ENCODE data around the gene CLIC3.

CLIC3 gene

GRCh38 chr9:136962163-136962562 is 34.2 kb downstream of the CLIC3 start:
- DNase-seq = no peak

DNA sequence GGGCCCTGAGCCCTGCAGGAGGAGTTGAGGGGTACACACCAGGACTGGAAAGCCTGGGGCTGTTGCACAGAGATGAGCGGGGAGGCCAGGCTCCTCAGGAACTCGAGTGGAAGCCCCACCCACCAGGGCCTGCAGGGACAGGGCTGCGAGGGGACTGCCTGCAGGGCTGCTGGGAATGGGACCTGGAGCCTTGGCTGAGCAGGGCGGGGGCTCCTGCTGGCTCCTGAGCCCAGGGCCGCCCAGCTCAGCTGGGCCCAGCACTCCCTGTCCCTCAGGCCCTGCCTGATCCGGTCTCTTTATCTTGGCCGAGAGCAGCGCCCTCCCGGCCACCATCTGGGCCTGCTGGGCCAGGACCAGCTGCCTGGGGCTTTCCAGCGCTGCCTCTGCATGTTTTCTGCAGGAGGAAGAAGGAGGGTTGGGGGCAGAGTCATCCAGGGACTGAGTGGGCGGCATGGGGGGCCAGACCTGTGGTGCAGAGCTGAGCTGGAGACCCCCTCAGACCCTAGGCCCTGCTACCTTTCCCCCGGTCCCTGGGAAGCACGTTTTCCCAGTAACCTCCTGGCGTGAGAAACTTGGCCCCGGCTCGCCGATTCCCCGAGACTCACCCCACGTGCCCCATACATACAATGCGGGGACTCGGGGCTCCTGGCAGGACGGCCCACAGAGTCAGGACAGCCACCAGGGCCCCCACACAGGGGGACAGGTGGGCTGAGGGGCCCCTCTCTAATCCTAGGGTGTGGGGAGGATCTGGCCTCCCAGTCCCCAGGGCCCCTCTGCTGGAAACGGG is 34.9 kb downstream of the CLIC3 start:
- DNase-seq = no peak

DNA sequence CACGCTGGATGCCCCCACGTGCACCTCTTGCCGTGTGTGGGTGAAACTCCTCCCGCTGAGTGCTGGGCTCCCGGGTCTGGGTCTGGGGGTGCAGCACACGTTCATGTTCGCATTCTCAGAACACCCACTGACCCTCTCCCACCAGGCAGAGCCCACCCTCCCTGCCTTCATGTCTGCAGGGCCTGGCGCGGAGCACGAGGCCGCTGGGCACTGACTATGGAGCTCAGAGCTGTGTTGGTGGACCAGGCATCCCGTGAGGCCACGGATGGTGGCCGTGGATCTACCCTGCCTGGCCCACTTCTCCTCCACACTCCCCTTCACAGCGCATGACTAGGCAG is 35.5 kb downstream of the CLIC3 start:
- no peak for DNase-seq

DNA sequence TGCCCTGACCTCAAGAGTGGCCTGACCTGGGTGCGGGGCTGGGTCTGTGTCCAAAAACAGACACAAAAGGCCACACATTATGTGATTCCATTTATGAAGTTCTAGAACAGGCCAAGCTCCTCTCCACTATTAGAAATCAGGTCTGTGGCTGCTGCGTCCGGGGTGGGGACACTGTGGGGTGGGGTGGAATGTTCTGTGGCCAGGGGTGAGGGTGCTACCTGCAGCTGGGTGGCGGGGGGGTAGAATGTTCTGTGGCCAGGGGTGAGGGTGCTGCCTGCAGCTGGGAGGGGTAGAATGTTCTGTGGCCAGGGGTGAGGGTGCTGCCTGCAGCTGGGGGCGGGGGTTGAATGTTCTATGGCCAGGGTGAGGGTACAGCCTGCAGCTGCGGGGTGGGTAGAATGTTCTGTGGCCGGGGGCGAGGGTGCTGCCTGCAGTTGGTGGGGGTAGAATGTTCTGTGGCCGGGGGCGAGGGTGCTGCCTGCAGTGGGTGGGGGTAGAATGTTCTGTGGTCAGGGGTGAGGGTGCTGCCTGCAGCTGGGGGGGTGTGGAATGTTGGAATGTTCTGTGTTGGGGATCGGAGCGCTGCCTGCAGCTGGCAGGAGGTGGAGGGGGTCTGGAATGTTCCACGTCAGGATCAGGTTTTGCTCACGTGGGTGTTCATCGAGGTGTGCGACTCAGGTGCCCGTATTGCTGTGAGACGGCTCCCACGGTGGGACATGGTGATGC is 36.0 kb downstream of the CLIC3 start:
- no peak for DNase-seq

DNA sequence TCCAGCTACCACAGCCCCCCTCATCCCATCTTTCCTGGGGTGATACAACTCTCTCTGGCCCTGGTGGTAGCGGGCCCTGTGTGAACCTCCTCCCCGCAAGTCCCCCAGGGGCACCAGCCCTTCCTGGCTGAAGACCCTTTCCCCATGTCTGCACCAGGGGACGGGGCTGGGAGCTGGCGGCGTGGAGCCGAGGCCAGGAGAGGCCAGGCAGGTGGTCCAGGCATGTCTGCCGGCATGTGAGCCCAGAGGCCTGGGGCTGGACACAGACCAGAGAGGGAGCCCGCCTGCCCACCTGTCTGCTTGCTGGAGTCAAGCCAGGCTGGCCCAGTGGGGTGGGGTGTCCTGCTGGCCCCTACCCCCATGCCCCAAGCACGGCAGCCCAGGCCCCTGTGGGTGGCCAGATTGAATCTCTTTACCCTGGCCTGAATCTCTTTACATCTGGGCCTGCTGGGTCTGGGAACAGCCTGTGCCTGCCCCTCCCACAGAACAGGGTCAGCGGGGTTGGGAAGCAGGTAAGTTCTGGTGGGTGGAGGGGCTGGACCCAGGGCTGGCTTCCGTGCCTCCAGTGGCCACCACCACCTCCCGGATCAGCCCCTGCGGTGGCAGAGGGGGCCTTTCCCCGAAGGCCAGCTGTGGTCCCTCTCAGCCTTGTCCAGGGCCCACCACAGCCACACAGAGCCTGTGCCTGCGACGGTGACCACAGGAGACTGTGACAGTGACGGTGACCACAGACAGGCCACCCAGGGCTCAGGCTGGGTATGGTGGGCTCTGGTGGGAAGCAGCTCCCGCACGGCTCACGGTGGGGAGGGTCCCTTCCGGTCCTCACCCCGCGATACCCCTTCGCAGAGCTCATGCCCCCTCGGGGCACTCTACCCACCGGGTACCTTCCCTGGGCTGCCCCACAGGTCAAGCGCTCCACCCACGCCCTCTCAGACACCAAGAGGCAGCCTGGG is 37.2 kb downstream of the CLIC3 start:
- DNase-seq = no peak

DNA sequence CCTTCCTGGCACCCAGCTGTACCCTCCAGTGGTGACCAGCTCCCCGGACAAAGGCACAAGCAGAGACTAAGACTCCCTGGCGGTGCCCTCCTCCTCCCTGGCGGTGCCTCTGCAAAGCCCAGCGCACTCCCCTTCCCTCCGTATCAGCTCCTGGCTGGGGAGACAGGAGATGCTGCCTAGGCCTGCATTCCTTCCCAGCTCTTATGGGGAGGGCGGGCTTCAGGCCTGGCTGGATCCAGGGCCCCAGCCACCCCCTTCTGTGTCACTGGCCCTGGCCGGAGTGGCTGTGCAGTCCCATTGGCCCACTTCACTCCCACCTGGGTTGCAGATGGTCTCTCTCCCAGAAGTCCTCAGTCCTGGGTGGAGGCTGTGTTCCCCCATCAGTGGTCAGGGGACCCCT is 37.9 kb downstream of the CLIC3 start:
- no peak for DNase-seq

DNA sequence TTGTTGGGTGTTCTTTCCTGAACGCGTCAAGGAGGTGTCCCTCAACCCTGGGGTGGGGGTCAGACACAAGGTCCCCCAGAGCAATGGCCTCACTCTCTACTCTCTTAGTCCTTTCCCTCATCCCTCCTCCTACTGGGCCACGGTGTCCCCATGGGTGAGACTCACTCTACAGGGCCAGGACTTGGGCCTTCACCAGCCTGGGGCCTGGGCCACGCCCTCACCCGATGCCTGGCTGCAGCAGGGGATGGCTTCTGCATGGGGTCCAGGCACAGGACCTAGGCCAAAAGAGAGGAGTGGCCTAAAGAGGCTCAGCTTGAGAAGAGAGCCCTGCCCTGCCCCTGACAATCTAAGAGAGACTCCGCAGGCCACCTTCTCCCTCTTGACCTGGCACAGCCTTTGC is 38.5 kb downstream of the CLIC3 start:
- no peak for DNase-seq

DNA sequence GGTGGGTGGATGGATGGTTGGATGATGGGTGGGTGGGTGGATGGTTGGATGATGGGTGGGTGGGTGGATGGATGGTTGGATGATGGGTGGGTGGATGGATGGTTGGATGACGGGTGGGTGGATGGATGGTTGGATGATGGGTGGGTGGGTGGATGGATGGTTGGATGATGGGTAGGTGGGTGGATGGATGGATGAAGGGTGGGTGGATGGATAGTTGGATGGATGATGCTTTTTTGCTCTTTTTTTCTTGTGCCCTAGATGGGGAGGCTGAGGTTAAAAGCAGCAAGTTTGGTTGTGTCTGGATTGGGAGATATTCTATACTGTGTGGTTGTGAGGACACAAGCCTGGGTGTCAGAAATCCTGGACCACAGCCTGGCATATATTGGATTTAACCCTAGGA is 38.9 kb downstream of the CLIC3 start:
- DNase-seq = no peak

DNA sequence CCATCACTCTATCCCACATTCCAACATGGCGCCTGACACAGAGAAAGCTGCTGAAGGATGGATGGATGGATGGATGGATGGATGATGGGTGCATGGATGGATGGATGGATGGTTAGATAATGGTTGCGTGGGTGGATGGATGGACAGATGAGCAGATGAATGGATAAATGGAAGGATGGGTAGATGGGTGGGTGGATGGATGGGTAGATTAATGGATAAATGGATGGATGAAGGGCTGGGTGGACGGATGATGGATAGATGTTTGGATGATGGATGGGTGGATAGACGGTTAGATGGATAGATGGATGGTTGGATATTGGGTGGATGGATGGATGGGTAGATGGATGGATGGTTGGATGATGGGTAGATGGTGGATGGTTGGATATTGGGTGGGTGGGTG is 39.8 kb downstream of the CLIC3 start:
- no peak for DNase-seq

- DNase-seq = no peak
Observed at GRCh38 chr9:136955943-136956335, 40.4 kb downstream of the CLIC3 start.

DNA sequence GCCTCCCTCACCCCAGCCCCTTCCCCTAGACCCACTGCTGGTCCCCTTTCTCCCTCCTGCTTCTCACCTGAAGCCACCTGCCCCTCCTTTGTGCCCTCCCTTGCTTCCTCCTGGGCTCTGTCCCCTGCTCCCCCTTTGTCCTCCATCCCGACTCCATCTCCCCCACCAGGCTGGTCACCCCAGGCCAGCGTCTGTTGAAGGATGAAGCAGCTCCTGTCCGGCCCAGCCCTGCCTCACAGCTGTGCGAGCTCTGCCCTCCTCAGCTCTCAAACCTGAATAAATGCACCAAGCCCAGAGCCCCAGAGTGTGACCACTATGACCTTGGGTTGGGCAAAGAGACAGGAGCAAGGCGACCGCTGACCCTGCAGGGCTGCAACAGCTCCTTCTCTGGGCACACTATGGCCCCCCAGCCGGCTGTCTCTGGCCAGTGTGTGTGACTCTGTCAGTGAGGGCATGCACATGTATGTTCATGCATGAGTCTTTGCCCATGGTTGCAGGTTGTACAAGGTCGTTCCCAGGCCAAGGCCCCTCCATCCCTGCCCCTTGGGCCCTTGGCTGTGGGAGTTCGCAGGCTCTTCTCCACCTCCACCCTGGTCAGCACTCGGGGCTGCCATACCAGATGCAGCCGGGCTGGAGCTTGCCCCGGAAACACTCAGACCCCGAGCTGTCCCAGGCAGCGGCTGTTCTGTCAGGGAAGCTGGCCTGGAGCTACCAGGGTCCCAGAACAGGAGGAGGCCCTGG is 41.0 kb downstream of the CLIC3 start:
- no peak for DNase-seq

DNA sequence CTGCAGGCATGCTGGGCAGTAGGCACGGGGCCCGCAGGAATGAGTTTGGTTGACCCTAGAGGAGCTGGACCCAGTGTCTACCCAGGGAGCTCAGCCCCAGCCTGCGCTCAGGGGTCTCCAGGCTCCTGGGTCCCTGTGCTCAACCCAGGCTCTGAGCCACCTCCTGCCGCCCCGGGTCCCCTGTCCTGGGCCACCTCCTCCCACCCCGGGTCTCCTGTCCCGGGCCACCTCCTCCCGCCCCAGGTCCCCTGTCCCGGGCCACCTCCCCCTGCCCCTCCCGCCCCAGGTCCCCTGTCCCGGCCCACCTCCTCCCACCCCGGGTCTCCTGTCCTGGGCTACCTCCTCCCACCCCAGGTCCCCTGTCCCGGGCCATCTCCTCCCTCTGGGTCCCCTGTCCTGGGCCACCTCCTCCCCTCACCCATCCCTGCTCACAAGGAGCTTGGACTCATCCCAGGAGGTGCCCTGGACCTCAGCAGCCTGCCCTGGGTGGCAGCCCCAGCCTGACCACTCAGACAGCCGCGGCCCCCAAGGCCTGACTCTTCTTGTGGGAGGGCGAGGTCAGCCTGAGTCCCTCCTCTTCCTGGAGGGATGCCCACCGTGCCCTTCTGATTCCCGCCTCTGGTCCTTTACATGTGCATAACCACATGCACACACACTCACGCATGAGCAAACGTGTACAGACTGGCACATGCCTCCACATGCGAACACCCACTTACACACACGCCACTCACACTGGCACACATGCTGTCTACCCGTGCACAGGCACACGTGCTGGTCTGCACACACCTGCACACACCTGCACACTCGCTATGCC is 41.9 kb downstream of the CLIC3 start:
- DNase-seq = no peak

GRCh38 chr9:136953771-136954269 is 42.5 kb downstream of the CLIC3 start:
- DNase-seq = no peak

GRCh38 chr9:136952876-136953770 is 43.2 kb downstream of the CLIC3 start:
- no peak for DNase-seq

GRCh38 chr9:136952321-136952850 is 44.0 kb downstream of the CLIC3 start:
- DNase-seq = no peak

DNA sequence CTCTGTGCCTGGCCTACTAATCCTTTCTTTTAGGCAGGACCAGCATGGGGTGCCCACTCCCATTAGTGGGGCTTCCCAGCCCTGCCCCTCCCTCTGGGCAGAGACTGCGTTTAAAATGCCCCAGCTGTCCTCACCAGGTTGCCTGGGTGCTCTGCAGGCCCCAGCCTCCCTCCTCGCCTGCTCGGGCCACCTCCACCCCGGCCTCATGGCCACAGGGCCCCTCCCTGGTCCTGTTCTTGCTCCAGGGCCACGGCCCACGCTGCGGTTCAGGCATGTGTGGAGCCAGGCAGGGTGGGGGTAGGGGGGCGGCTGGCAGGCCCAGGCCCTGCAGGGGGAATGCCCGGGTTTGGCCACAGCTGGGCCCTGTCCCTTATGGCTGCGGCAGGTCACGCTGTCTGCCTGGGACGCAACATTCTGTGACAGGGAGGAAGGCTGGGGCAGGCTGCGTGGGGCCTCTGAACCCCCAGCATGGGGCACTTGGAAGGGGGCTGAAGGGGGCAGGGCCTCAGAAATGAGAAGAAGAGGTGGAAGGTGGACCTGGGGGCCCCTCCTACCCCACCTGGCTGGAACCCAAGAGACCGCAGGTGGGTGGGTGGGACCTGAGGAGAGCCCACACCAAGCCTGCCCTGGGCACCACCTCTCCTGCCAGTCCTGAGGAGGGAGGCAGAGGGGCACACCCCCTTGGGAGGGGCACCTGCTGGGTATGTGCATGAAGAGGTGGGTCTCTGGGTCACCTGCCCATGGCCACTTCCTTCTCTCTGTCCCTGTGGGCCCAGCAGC is 44.6 kb downstream of the CLIC3 start, which contains the start of gene LCN12:
LCN12 (plus strand) TSS at position 733 of the 780 bp plus-strand sequence. CDS start 55 bp downstream, outside the sequence.
- no peak for DNase-seq

DNA sequence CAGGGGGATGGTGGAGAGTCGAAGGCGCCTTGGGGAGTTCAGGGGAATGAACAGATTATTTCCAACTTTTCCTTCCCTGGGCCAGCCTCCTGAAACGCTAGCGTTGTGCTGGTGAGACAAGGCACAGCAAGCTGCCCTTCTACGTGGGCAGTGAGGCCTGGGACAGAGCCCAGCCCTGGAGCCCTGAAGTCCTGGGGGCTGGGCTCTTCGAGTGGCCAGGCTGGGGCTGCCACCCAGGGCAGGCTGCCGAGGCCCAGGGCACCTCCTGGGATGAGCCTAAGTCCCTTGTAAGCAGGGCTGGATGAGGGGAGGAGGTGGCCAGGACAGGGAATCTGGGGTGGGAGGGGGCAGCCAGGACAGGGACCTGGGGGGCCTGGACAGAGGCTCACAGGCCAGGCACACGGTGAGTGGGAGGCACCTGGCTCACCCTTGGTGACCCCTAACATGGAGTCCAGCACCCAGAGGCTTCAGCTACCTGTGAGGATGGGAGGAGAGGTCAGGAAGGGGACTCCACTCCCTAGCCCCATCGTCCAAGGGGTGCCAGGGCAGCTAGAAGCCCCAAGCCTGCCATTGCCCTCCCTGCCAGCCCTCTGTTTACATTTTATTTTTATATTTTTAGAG is 45.6 kb downstream of the CLIC3 start:
- DNase-seq = no peak

GRCh38 chr9:136949817-136950655 is 46.3 kb downstream of the CLIC3 start:
- peak; percentile 96 for DNase-seq

Data from stimulated activated CD4-positive, alpha-beta T cell treated with anti-CD3 and anti-CD28 coated beads, Interleukin-1b, Interleukin-23, amount 100 ng/mL, for 48 hours (primary cell).